K562 (cell line): ENCODE data around the gene YTHDF1. TPM values are rescaled to one million over a fixed set of nuclear protein-coding genes. Genes with fewer than 3 reads are reported as not detected.

Experiments
- ATAC-seq: fragments of 200-7000 bp; cut with Tn5 transposase; 3 replicates; pipeline ENCODE4 v1.9.1; 2020; ENCODE audit warnings: moderate library complexity
- BruUV-seq: library from RNA; stranded (reverse); fragments of 400-500 nt; replicated peaks from 2 replicates; lab custom pipeline; 2021; lab: Mats Ljungman, UMichigan
- CTCF ChIA-PET: fragments of 300-600 bp; formaldehyde crosslinking; extraction: SDS; loops from one replicate; lab custom pipeline; 2021; ENCODE audit warnings: low intra/inter-chr PET ratio; lab: Yijun Ruan, JAX
- POLR2A ChIA-PET: fragments of 300-600, 350-650 bp; sonication (Branson Sonifier 250); formaldehyde crosslinking; extraction: SDS; loops from one replicate; lab custom pipeline; 2021; ENCODE audit warnings: antibody characterized with exemption, inconsistent platforms; lab: Yijun Ruan, JAX
- DNase-seq, 4 experiments: peaks; one replicate each; pipeline versions ENCODE4 v3.0.0 to v3.0.0-alpha.2; 2011 to 2018; ENCODE audit warnings: low spot score in 3 of 4, mixed read lengths in 3 of 4; ENCODE audit errors: extremely low read depth in 1 of 4
- FAIRE-seq: peaks from 2 replicates; lab custom pipeline; 2011; peaks lifted over from hg19 to GRCh38; lab: Jason Lieb, UNC
- H2AFZ ChIP-seq: 2 replicates; pipeline ENCODE4 v1.6.0; 2011; ENCODE audit warnings: low read depth, low read length, control low read depth, inconsistent platforms
- H3K27ac ChIP-seq: fragments of 200-600 bp; 3 replicates; pipeline ENCODE4 v1.8.0; 2011; ENCODE audit warnings: low read depth, mild to moderate bottlenecking, control low read depth, inconsistent platforms, low read length, moderate library complexity, mixed read lengths; ENCODE audit errors: extremely low read depth
- H3K27me3 ChIP-seq, 2 experiments: fragments of 300-600 bp in 1 of 2; 2 replicates in 1 of 2; 3 replicates in 1 of 2; pipeline versions ENCODE4 v1.6.0 to v1.8.0; 2011; ENCODE audit warnings: inconsistent platforms in 2 of 2, low read length in 2 of 2, mild to moderate bottlenecking in 1 of 2, mixed read lengths in 1 of 2, moderate library complexity in 1 of 2; ENCODE audit not compliant: control insufficient read depth in 2 of 2, insufficient read depth in 2 of 2
- H3K36me3 ChIP-seq: fragments of 300-600 bp; 3 replicates; pipeline ENCODE4 v1.8.0; 2011; ENCODE audit warnings: mild to moderate bottlenecking, low read length, inconsistent platforms; ENCODE audit not compliant: control insufficient read depth, insufficient read depth
- H3K4me1 ChIP-seq, 2 experiments: fragments of 200-600 bp in 1 of 2; replicated peaks in 1 of 2; 2 replicates in 1 of 2; 3 replicates in 1 of 2; pipeline versions ENCODE4 v1.5.1 to v1.8.0; 2011; ENCODE audit warnings: inconsistent platforms in 2 of 2, low read length in 2 of 2, mild to moderate bottlenecking in 1 of 2, mixed read lengths in 1 of 2, moderate library complexity in 1 of 2; ENCODE audit not compliant: control insufficient read depth in 2 of 2, insufficient read depth in 2 of 2
- H3K4me2 ChIP-seq: 2 replicates; pipeline ENCODE4 v1.6.1; 2011; ENCODE audit warnings: low read length, control low read depth, inconsistent platforms, mixed read lengths; ENCODE audit not compliant: insufficient read depth
- H3K4me3 ChIP-seq: fragments of 200-600 bp; sonication (generic), shearing (Covaris generic); 2 replicates; pipeline ENCODE4 v1.5.1; 2016; ENCODE audit warnings: control low read depth, inconsistent platforms
- H3K79me2 ChIP-seq: fragments of 200-600 bp; 3 replicates; pipeline ENCODE4 v1.8.0; 2011; ENCODE audit warnings: low read length, inconsistent platforms; ENCODE audit not compliant: control insufficient read depth, insufficient read depth
- H3K9ac ChIP-seq, 2 experiments: 2 replicates each; pipeline versions ENCODE4 v1.6.0 to v1.6.1; 2011; ENCODE audit warnings: low read depth in 2 of 2, low read length in 2 of 2, control low read depth in 1 of 2, inconsistent platforms in 1 of 2, mild to moderate bottlenecking in 1 of 2, mixed read lengths in 1 of 2; ENCODE audit not compliant: insufficient read depth in 1 of 2
- H3K9me1 ChIP-seq: one replicate; pipeline ENCODE4 v1.6.0; 2011; ENCODE audit warnings: inconsistent platforms, mild to moderate bottlenecking, low read length, moderate library complexity; ENCODE audit not compliant: control insufficient read depth, insufficient read depth
- H3K9me3 ChIP-seq: replicated peaks from 2 replicates; pipeline ENCODE4 v1.5.1; 2011; ENCODE audit warnings: low read depth, low read length, inconsistent platforms; ENCODE audit not compliant: control insufficient read depth, insufficient read depth
- H4K20me1 ChIP-seq: replicated peaks from 2 replicates; pipeline ENCODE4 v1.6.1; 2011; ENCODE audit warnings: low read length, inconsistent platforms, mixed read lengths; ENCODE audit not compliant: control insufficient read depth, insufficient read depth
- HDAC1 ChIP-seq, 2 experiments: fragments of 450-650 bp; IDR thresholded peaks; 2 replicates each; pipeline ENCODE4 v1.6.1; 2016 to 2017; ENCODE audit warnings: inconsistent platforms in 1 of 2, mild to moderate bottlenecking in 1 of 2, moderate library complexity in 1 of 2
- HMG20A ChIP-seq: fragments of 450-650 bp; formaldehyde crosslinking; conservative IDR thresholded peaks from 2 replicates; pipeline ENCODE4 v1.4.0; 2020; ENCODE audit warnings: mild to moderate bottlenecking, mixed read lengths
- IFI16 ChIP-seq: fragments of 250-450 bp; sonication (Bioruptor Pico); IDR thresholded peaks from 2 replicates; pipeline ENCODE4 v2.1.2; 2022; ENCODE audit warnings: mild to moderate bottlenecking, inconsistent platforms
- RFX1 ChIP-seq: fragments of 450-650 bp; IDR thresholded peaks from 2 replicates; pipeline ENCODE4 v1.6.1; 2016; ENCODE audit warnings: mild to moderate bottlenecking, moderate library complexity
- RREB1 ChIP-seq: fragments of 250-450 bp; sonication (Bioruptor Pico); IDR thresholded peaks from 2 replicates; pipeline ENCODE4 v1.4.0; 2020
- WGBS: fragments of 100-300 bp; shearing (Covaris generic); methylation state at CpG from one replicate; pipeline ENCODE4 v1.1.6; 2016; ENCODE audit warnings: low coverage, mixed read lengths; ENCODE audit not compliant: insufficient coverage; ENCODE audit errors: missing lambda C conversion rate; 5-methylcytosine and 5-hydroxymethylcytosine counted together
- in situ Hi-C: fragments of 300-500 bp; cut with MboI; formaldehyde crosslinking; loops from 4 replicates; pipeline ENCODE4 v1.15.0; 2018; ENCODE audit warnings: inconsistent platforms, mixed read lengths
- intact Hi-C: fragments of 100-400 bp; cut with micrococcal nuclease; formaldehyde crosslinking; loops from 2 replicates; pipeline ENCODE4 v1.14.2; 2022
- polyA plus RNA-seq, 8 experiments: library from polyadenylated mRNA; depleted of rRNA in 4 of 8; stranded (reverse) in 5 of 8; unstranded in 3 of 8; fragments of >200 nt; fragmentation: Nextera tagmentation in 2 of 8; fragmentation: Illumina TruSeq in 1 of 8; extraction: Ambion mirVana in 2 of 8; extraction: Trizol in 1 of 8; gene quantifications; 2 replicates each; pipeline versions ENCODE4 v1.2.1 to v1.2.3, GENCODE V29; 2011 to 2014; ENCODE audit warnings: inconsistent platforms in 1 of 8, missing spikeins in 1 of 8
- total RNA-seq, 7 experiments: library from RNA; depleted of rRNA in 6 of 7; stranded (reverse); fragments of >200 nt in 6 of 7; fragmentation: Illumina TruSeq in 2 of 7; extraction: Trizol in 2 of 7; gene quantifications; 2 replicates each; pipeline versions ENCODE4 v1.2.1 to v1.2.3, GENCODE V29; 2011 to 2021; ENCODE audit warnings: low replicate concordance in 1 of 7

YTHDF1 gene
- total and polyA plus RNA-seq, 9 of the 15 experiments (the other 6 are each of a cell fraction or from before 2014, with no cell fraction given): 10.1 to 42.4 (median 27.8) TPM

GRCh38 chr20:63163596-63164483 is 52.1 kb downstream of the YTHDF1 start:
- WGBS: 0% methylated on average over 16 of the region's 17 CpGs
- BruUV-seq: no TSS peak

GRCh38 chr20:63163171-63163570 is 52.8 kb downstream of the YTHDF1 start:
- Histone ChIP-seq H3K79me2 (no peaks in the 10 kb centered on the region), H3K36me3 (no peaks in the 10 kb centered on the region), H2AFZ (no peak overlapping the region), H3K27ac (no peak overlapping the region), H3K9me3 (no peaks in the 10 kb centered on the region), H3K9ac (no peak overlapping the region), H3K4me2 (no peak overlapping the region), H3K4me1 (peaks cover 0 to 4% of the 10 kb centered on the region in 2 experiments; a peak in 1 of 5 replicates), H3K4me3 (no peak overlapping the region), H3K27me3 (peaks cover 24 to 80% of the 10 kb centered on the region in 2 experiments), H3K9me1 (no peaks in the 10 kb centered on the region), H4K20me1 (peaks cover 14% of the 10 kb centered on the region)
- 0% methylated on average over 6 of the region's 6 CpGs for WGBS
- DNase-seq: no peak
- in situ Hi-C loops: no loop called here
- ChIA-PET POLR2A (interaction anchor here (0.6 to 1.3 kb wide), 2 partner anchors 10 to 80 kb away, joined by 3 to 5 read pairs; no protein-coding TSS in a partner anchor), CTCF (no interaction called here)
- no peak for FAIRE-seq
- no peak for ATAC-seq
- intact Hi-C loops: no loop called here
- no TSS peak for BruUV-seq
- TF ChIP-seq RREB1 (CRISPR knock-in tag) (no peak), HMG20A (no peak), IFI16 (CRISPR knock-in tag) (no peak)

More at GRCh38 chr20:63163596-63164483, 52.1 kb downstream of the YTHDF1 start:
- Histone ChIP-seq H3K9ac (no peak overlapping the region), H3K4me3 (no peak overlapping the region), H3K27ac (no peak overlapping the region), H2AFZ (no peak overlapping the region), H3K79me2 (no peaks in the 10 kb centered on the region), H3K36me3 (no peaks in the 10 kb centered on the region), H3K4me1 (peaks cover 0 to 4% of the 10 kb centered on the region in 2 experiments; a peak in 1 of 5 replicates), H3K9me1 (no peaks in the 10 kb centered on the region), H4K20me1 (peaks cover 14% of the 10 kb centered on the region), H3K9me3 (no peaks in the 10 kb centered on the region), H3K4me2 (no peak overlapping the region), H3K27me3 (peaks cover 24 to 79% of the 10 kb centered on the region in 2 experiments)
- in situ Hi-C loops: no loop called here
- ChIA-PET CTCF (no interaction called here), POLR2A (interaction anchor here (1.3 kb wide), 1 partner anchor 9 kb away, joined by 5 read pairs; no protein-coding TSS in a partner anchor)
- FAIRE-seq: no peak
- intact Hi-C loops: no loop called here
- TF ChIP-seq RFX1 (peak; percentile 51), HDAC1 (IDR thresholded peaks at IDR 0.05) (no peak)
- no peak for ATAC-seq
- no peak for DNase-seq
